ENCODE results near the gene LOXL3.
A peak's percentile ranks its signal among the peaks of the same experiment; 100 is the strongest.

Gene LOXL3

GRCh38 chr2:74505448-74506246 is 48.1 kb downstream of the LOXL3 start:
- DNase-seq (ENCODE audit: low spot score), result no peak

- no peak for DNase-seq (ENCODE audit: low spot score)
These were observed 49.2 kb downstream of the LOXL3 start for GRCh38 chr2:74504591-74504990.

GRCh38 chr2:74503506-74504475 is 50.0 kb downstream of the LOXL3 start:
- no peak for DNase-seq (ENCODE audit: low spot score)

- DNase-seq (ENCODE audit: low spot score), result peak; percentile 64
These were observed 50.8 kb downstream of the LOXL3 start for GRCh38 chr2:74502720-74503505.

GRCh38 chr2:74502147-74502719 is 51.5 kb downstream of the LOXL3 start:
- no peak for DNase-seq (ENCODE audit: low spot score)

- DNase-seq (ENCODE audit: low spot score), result no peak
These were observed 52.2 kb downstream of the LOXL3 start for GRCh38 chr2:74501335-74502071.

- DNase-seq (ENCODE audit: low spot score), result no peak
These were observed 53.2 kb downstream of the LOXL3 start for GRCh38 chr2:74500578-74500946.

- no peak for DNase-seq (ENCODE audit: low spot score)
These were observed 53.7 kb downstream of the LOXL3 start for GRCh38 chr2:74499940-74500577.

- no peak for DNase-seq (ENCODE audit: low spot score)
These were observed 54.3 kb downstream of the LOXL3 start, which contains the start of gene LBX2 for GRCh38 chr2:74499267-74499939. LBX2 (minus strand) TSS chr2:74499603; CDS start chr2:74499537, 66 bp downstream.

GRCh38 chr2:74498500-74499266 is 55.1 kb downstream of the LOXL3 start:
- DNase-seq (ENCODE audit: low spot score), result no peak

- DNase-seq (ENCODE audit: low spot score), result no peak
These were observed 55.8 kb downstream of the LOXL3 start for GRCh38 chr2:74497777-74498499.

GRCh38 chr2:74496997-74497776 is 56.6 kb downstream of the LOXL3 start:
- no peak for DNase-seq (ENCODE audit: low spot score)

GRCh38 chr2:74495440-74495839 is 58.3 kb downstream of the LOXL3 start:
- no peak for DNase-seq (ENCODE audit: low spot score)

- no peak for DNase-seq (ENCODE audit: low spot score)
These were observed 60.2 kb downstream of the LOXL3 start for GRCh38 chr2:74493546-74493945.

GRCh38 chr2:74491648-74492544 is 61.8 kb downstream of the LOXL3 start:
- no peak for DNase-seq (ENCODE audit: low spot score)

- DNase-seq (ENCODE audit: low spot score), result no peak
These were observed 63.8 kb downstream of the LOXL3 start for GRCh38 chr2:74489906-74490305.
